K562 (cell line): ENCODE results near the gene CLSTN2. TPM values are rescaled to one million over a fixed set of nuclear protein-coding genes. Genes with fewer than 3 reads are reported as not detected.

ENCODE experiments used
- CAMTA2 ChIP-seq: fragments of 250-450 bp; sonication (Bioruptor Pico); conservative IDR thresholded peaks from 2 replicates; pipeline ENCODE4 v1.5.1; 2022
- FOXJ3 ChIP-seq: sonication (generic); formaldehyde crosslinking; IDR thresholded peaks from 2 replicates; pipeline ENCODE4 v1.4.0; 2020; ENCODE audit warnings: mild to moderate bottlenecking, missing genetic modification reagents
- SIRT6 ChIP-seq: IDR thresholded peaks from one replicate; pipeline ENCODE4 v1.6.1; 2012; ENCODE audit warnings: low read depth, mild to moderate bottlenecking, control low read depth, inconsistent platforms, low read length, moderate library complexity
- SMARCB1 ChIP-seq: IDR thresholded peaks from 2 replicates; pipeline ENCODE4 v1.6.1; 2011; ENCODE audit warnings: improper control_type of control experiment, low read depth; ENCODE audit not compliant: insufficient read length
- ZNF263 ChIP-seq: sonication (generic); formaldehyde crosslinking; IDR thresholded peaks from 2 replicates; pipeline ENCODE4 v1.8.0; 2022; ENCODE audit warnings: mild to moderate bottlenecking, missing genetic modification reagents, borderline replicate concordance
- ZNF395 ChIP-seq: fragments of 200-800 bp; sonication (Bioruptor generic); IDR thresholded peaks from 2 replicates; pipeline ENCODE4 v1.6.1; 2017; ENCODE audit warnings: missing genetic modification characterization, missing compliant biosample characterization
- polyA plus RNA-seq, 8 experiments: library from polyadenylated mRNA; depleted of rRNA in 4 of 8; stranded (reverse) in 5 of 8; unstranded in 3 of 8; fragments of >200 nt; fragmentation: Nextera tagmentation in 2 of 8; fragmentation: Illumina TruSeq in 1 of 8; extraction: Ambion mirVana in 2 of 8; extraction: Trizol in 1 of 8; gene quantifications; 2 replicates each; pipeline versions ENCODE4 v1.2.1 to v1.2.3, GENCODE V29; 2011 to 2014; ENCODE audit warnings: inconsistent platforms in 1 of 8, missing spikeins in 1 of 8
- total RNA-seq, 7 experiments: library from RNA; depleted of rRNA in 6 of 7; stranded (reverse); fragments of >200 nt in 6 of 7; fragmentation: Illumina TruSeq in 2 of 7; extraction: Trizol in 2 of 7; gene quantifications; 2 replicates each; pipeline versions ENCODE4 v1.2.1 to v1.2.3, GENCODE V29; 2011 to 2021; ENCODE audit warnings: low replicate concordance in 1 of 7
- TF ChIP-seq, protein P1 (sequence below), 2 experiments: fragments of 450-650 bp; IDR thresholded peaks; 2 replicates each; pipeline ENCODE4 v1.6.1; 2018; ENCODE audit warnings: mild to moderate bottlenecking in 2 of 2, low read depth in 1 of 2; ENCODE audit not compliant: partially characterized antibody in 2 of 2

Gene CLSTN2
- total and polyA plus RNA-seq, 9 of the 15 experiments (the other 6 are each of a cell fraction or from before 2014, with no cell fraction given), result 0.02 to 0.04 (median 0.04) TPM; not detected in 6

GRCh38 chr3:140494970-140495369 lies 560.0 kb downstream of the CLSTN2 start (continued):
- TF ChIP-seq, protein P1, sequence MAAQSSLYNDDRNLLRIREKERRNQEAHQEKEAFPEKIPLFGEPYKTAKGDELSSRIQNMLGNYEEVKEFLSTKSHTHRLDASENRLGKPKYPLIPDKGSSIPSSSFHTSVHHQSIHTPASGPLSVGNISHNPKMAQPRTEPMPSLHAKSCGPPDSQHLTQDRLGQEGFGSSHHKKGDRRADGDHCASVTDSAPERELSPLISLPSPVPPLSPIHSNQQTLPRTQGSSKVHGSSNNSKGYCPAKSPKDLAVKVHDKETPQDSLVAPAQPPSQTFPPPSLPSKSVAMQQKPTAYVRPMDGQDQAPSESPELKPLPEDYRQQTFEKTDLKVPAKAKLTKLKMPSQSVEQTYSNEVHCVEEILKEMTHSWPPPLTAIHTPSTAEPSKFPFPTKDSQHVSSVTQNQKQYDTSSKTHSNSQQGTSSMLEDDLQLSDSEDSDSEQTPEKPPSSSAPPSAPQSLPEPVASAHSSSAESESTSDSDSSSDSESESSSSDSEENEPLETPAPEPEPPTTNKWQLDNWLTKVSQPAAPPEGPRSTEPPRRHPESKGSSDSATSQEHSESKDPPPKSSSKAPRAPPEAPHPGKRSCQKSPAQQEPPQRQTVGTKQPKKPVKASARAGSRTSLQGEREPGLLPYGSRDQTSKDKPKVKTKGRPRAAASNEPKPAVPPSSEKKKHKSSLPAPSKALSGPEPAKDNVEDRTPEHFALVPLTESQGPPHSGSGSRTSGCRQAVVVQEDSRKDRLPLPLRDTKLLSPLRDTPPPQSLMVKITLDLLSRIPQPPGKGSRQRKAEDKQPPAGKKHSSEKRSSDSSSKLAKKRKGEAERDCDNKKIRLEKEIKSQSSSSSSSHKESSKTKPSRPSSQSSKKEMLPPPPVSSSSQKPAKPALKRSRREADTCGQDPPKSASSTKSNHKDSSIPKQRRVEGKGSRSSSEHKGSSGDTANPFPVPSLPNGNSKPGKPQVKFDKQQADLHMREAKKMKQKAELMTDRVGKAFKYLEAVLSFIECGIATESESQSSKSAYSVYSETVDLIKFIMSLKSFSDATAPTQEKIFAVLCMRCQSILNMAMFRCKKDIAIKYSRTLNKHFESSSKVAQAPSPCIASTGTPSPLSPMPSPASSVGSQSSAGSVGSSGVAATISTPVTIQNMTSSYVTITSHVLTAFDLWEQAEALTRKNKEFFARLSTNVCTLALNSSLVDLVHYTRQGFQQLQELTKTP (IDR thresholded peaks at IDR 0.05; ENCODE audit: low read depth in 1 of 2, partially characterized antibody in 2 of 2), result no peak
- TF ChIP-seq SIRT6 (no peak), FOXJ3 (CRISPR knock-in tag) (no peak), CAMTA2 (CRISPR knock-in tag) (no peak), ZNF395 (CRISPR knock-in tag) (no peak), ZNF263 (CRISPR knock-in tag) (no peak), SMARCB1 (no peak)
